Activated T-cell treated with anti-CD3 and anti-CD28 coated beads, Interleukin-2, amount 50 U/mL, for 4 hours (primary cell): ENCODE results near the gene EVA1A. TPM values are rescaled to one million over a fixed set of nuclear protein-coding genes. Genes with fewer than 3 reads are reported as not detected.

Experiments used
- ATAC-seq, 2 donors: fragments of 200-7000 bp; cut with Tn5 transposase; one replicate each; pipeline ENCODE4 v1.10.0; 2021
- DNase-seq: peaks from one replicate; pipeline ENCODE4 v3.0.0-alpha.2; 2020
- H3K27me3 Mint-ChIP-seq: one replicate; pipeline ENCODE4 v1.8.0; 2021; ENCODE audit warnings: low read depth, mixed read lengths
- H3K36me3 Mint-ChIP-seq: one replicate; pipeline ENCODE4 v1.8.0; 2022; ENCODE audit warnings: mixed read lengths; ENCODE audit not compliant: insufficient read depth
- H3K4me1 Mint-ChIP-seq: one replicate; pipeline ENCODE4 v1.8.0; 2021; ENCODE audit warnings: low read depth, mixed read lengths
- H3K4me3 Mint-ChIP-seq: one replicate; pipeline ENCODE4 v1.8.0; 2021; ENCODE audit warnings: mild to moderate bottlenecking, moderate library complexity, mixed read lengths
- H3K9me3 Mint-ChIP-seq: one replicate; pipeline ENCODE4 v1.8.0; 2021; ENCODE audit warnings: mixed read lengths
- total RNA-seq, 3 donors: library from RNA; stranded (reverse); gene quantifications; one replicate each; pipeline ENCODE4 v1.2.1, GENCODE V29; 2021

Gene EVA1A
- total RNA-seq, 3 donors from 2014 or later = 0.13 TPM; not detected in 2

DNA sequence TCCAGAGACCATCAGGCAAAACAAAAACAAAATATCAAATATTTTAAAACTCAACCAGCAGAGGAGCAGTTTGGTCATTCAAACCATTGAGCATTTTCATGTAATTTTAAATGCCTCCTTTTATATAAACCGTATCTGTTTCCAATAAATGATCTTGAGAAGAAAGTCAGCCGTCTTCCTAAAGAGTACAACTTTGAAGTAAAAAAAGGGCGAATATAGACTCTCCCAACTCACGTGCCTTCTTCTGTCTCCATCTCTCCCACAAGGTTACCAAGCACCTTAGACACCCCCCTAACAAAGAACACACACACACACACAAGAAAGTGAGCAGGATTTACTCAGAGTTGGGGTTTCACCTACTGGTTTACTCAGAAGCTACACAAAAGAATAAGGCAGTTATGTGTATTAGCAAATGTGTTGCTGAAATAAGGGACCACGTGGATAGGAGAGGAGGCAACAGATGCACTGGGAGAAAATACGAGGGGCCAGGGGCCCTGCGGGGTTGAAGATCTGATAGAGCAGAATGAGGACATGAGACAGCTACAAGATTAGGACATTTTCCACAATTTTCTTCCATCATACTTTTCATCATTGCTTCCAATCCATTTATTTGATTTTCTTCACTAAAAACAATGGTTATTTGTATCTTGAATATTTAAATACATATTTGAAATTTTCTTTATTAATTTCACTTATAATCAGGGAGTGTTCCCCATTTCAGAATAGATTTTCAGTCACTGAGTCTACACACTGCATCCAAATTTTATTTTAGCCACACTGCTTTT, 45.0 kb downstream of the EVA1A start:
- Mint-ChIP-seq H3K36me3 (no peaks in the 10 kb centered on the region), H3K4me1 (no peaks in the 10 kb centered on the region), H3K9me3 (peaks cover 18% of the 10 kb centered on the region), H3K4me3 (no peak overlapping the region), H3K27me3 (peaks cover 12% of the 10 kb centered on the region)
- DNase-seq = no peak
- no peak for ATAC-seq

GRCh38 chr2:75513616-75514170, 47.0 kb downstream of the EVA1A start:
- H3K36me3 Mint-ChIP-seq = no peaks in the 10 kb centered on the region
- H3K4me1 Mint-ChIP-seq = no peaks in the 10 kb centered on the region
- H3K27me3 Mint-ChIP-seq = peaks cover 6% of the 10 kb centered on the region
- H3K9me3 Mint-ChIP-seq = peaks cover 20% of the 10 kb centered on the region
- DNase-seq (no peak), ATAC-seq (no peak)
- H3K4me3 Mint-ChIP-seq = no peak overlapping the region

GRCh38 chr2:75512455-75513212, 48.1 kb downstream of the EVA1A start:
- Mint-ChIP-seq H3K27me3 (peaks cover 3% of the 10 kb centered on the region), H3K36me3 (no peaks in the 10 kb centered on the region), H3K4me3 (no peak overlapping the region), H3K4me1 (no peaks in the 10 kb centered on the region), H3K9me3 (peaks cover 22% of the 10 kb centered on the region)
- no peak for ATAC-seq
- DNase-seq = no peak

GRCh38 chr2:75506101-75506697, 54.5 kb downstream of the EVA1A start:
- H3K36me3 Mint-ChIP-seq = no peaks in the 10 kb centered on the region
- ATAC-seq = no peak
- peaks cover 4% of the 10 kb centered on the region for H3K9me3 Mint-ChIP-seq
- no peak overlapping the region for H3K4me3 Mint-ChIP-seq
- H3K27me3 Mint-ChIP-seq = no peaks in the 10 kb centered on the region
- H3K4me1 Mint-ChIP-seq = no peaks in the 10 kb centered on the region
- DNase-seq = no peak

DNA sequence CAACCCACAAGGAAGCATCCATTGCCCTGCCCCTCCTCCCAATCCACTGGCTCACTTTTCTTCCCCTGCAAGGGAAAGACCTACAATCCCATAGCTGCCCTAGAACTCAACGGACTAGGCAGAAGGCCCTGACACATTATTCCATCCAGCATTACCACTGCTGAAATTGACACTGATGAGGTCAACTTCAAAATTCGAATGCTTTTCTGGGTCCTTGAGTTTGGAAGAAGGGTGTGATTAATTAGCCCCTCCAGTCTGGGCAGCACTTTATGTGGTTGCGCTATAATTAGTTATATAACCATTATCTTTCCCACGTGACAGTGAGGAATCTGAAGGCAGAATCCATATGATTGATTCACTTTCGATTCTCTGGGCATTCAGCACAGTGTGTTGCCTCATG, 55.7 kb downstream of the EVA1A start:
- no peak overlapping the region for H3K4me3 Mint-ChIP-seq

GRCh38 chr2:75503048-75503607, 57.6 kb downstream of the EVA1A start:
- ATAC-seq = no peak
- H3K9me3 Mint-ChIP-seq = no peaks in the 10 kb centered on the region
- no peaks in the 10 kb centered on the region for H3K36me3 Mint-ChIP-seq
- no peak for DNase-seq
- H3K27me3 Mint-ChIP-seq = no peaks in the 10 kb centered on the region
- no peaks in the 10 kb centered on the region for H3K4me1 Mint-ChIP-seq
- H3K4me3 Mint-ChIP-seq = no peak overlapping the region

More for the DNA sequence above, 55.7 kb downstream of the EVA1A start:
- ATAC-seq = no peak
- DNase-seq = no peak
- H3K27me3 Mint-ChIP-seq = no peaks in the 10 kb centered on the region
- no peaks in the 10 kb centered on the region for H3K36me3 Mint-ChIP-seq
- H3K4me1 Mint-ChIP-seq = no peaks in the 10 kb centered on the region
- peaks cover 4% of the 10 kb centered on the region for H3K9me3 Mint-ChIP-seq

DNA sequence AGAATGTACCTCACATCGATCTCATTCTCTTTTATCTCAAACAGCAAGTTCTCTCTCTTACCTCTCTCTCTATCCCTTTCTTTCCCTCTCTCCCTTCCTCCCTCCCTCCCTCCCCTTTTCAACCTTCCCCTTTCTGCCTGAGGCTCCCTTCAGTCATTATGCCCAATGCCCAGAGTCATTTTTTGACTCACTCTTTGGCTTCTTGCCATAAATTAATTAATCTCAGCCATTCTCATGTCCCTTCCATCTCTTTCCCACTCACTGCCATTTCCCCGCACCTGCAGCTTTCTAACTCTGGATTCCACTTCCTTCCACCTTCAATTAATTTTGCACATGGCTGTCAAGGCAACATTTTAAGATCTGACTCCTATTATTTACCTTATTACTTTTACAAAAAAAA, 60.1 kb downstream of the EVA1A start:
- Mint-ChIP-seq H3K9me3 (no peaks in the 10 kb centered on the region), H3K4me3 (no peak overlapping the region), H3K4me1 (no peaks in the 10 kb centered on the region), H3K36me3 (no peaks in the 10 kb centered on the region), H3K27me3 (no peaks in the 10 kb centered on the region)
- ATAC-seq = no peak
- no peak for DNase-seq

- Mint-ChIP-seq H3K36me3 (no peaks in the 10 kb centered on the region), H3K4me3 (no peak overlapping the region), H3K27me3 (no peaks in the 10 kb centered on the region), H3K9me3 (no peaks in the 10 kb centered on the region), H3K4me1 (no peaks in the 10 kb centered on the region)
- no peak for DNase-seq
- ATAC-seq = no peak
Measured at GRCh38 chr2:75499534-75499933, 61.2 kb downstream of the EVA1A start.

GRCh38 chr2:75498907-75499306, 61.8 kb downstream of the EVA1A start:
- Mint-ChIP-seq H3K4me1 (no peaks in the 10 kb centered on the region), H3K27me3 (no peaks in the 10 kb centered on the region), H3K4me3 (no peak overlapping the region), H3K9me3 (no peaks in the 10 kb centered on the region), H3K36me3 (no peaks in the 10 kb centered on the region)
- DNase-seq (no peak), ATAC-seq (no peak)

DNA sequence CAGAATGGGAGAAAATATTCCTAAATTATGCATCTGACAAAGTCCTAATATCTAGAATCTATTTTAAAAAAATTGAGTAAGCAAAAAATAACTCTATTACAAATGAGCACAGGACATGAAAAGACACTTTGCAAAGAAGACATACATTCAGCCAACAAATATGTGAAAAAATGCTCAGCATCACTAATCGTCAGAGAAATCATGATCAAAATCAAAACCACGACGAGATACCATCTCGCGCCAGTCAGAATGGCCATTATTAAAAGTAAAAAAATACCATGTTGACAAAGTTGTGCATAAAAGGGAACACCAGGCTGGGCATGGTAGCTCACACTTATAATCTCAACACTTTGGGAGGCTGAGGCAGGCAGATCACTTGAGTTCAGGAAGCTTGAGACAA, 63.5 kb downstream of the EVA1A start:
- H3K4me3 Mint-ChIP-seq = no peak overlapping the region
- H3K4me1 Mint-ChIP-seq = no peaks in the 10 kb centered on the region
- peaks cover 4% of the 10 kb centered on the region for H3K27me3 Mint-ChIP-seq
- no peaks in the 10 kb centered on the region for H3K9me3 Mint-ChIP-seq
- H3K36me3 Mint-ChIP-seq = no peaks in the 10 kb centered on the region
- DNase-seq = no peak
- no peak for ATAC-seq

- no peaks in the 10 kb centered on the region for H3K4me1 Mint-ChIP-seq
- no peak for ATAC-seq
- H3K36me3 Mint-ChIP-seq = no peaks in the 10 kb centered on the region
- H3K9me3 Mint-ChIP-seq = no peaks in the 10 kb centered on the region
- H3K27me3 Mint-ChIP-seq = peaks cover 4% of the 10 kb centered on the region
- no peak overlapping the region for H3K4me3 Mint-ChIP-seq
- no peak for DNase-seq
Measured at GRCh38 chr2:75495862-75496261, 64.9 kb downstream of the EVA1A start.

GRCh38 chr2:75494137-75494769, 66.5 kb downstream of the EVA1A start:
- H3K4me3 Mint-ChIP-seq = no peak overlapping the region
- H3K9me3 Mint-ChIP-seq = no peaks in the 10 kb centered on the region
- ATAC-seq = no peak
- peaks cover 6% of the 10 kb centered on the region for H3K27me3 Mint-ChIP-seq
- no peak for DNase-seq
- no peaks in the 10 kb centered on the region for H3K4me1 Mint-ChIP-seq
- H3K36me3 Mint-ChIP-seq = no peaks in the 10 kb centered on the region

DNA sequence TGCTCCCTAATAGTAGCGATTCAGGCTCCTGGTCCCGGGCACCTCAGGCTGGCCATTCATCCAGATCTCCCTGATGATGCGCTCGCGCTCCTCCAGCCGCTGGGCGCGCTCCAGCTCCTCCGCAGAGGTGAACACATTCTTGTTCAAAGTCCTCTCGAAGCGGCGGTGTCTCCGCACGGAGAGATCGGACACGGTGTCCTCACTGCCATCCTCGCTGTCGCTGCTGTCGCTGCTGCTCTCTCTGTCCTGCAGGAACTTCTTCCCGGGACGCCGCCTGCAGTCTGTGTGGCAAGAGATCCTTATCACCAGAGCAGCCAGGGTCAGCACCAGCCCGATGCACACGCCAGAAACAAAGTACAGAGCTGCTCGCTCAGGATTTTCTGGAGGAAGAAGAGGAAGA, 67.5 kb downstream of the EVA1A start:
- H3K4me1 Mint-ChIP-seq = no peaks in the 10 kb centered on the region
- DNase-seq (no peak), ATAC-seq (no peak)
- H3K36me3 Mint-ChIP-seq = no peaks in the 10 kb centered on the region
- H3K4me3 Mint-ChIP-seq = no peak overlapping the region
- peaks cover 11% of the 10 kb centered on the region for H3K27me3 Mint-ChIP-seq
- no peaks in the 10 kb centered on the region for H3K9me3 Mint-ChIP-seq
